Astrocyte of the cerebellum (primary cell): ENCODE data around the gene CTNNA3.
"Not testable (repeated sequence)": the region's sequence is repeated elsewhere in the genome, so short reads cannot be mapped to it uniquely, and the experiment has no call there.

Experiments
- DNase-seq: peaks from one replicate; pipeline ENCODE4 v3.0.0-alpha.2; 2011; ENCODE audit warnings: low read depth
- H3K4me3 ChIP-seq: 2 replicates; pipeline ENCODE4 v1.5.1; 2011; ENCODE audit warnings: mild to moderate bottlenecking, low read depth, low read length, moderate library complexity
- CTCF ChIP-seq: IDR thresholded peaks from 2 replicates; pipeline ENCODE4 v1.5.1; 2012; ENCODE audit warnings: low read length, low read depth, moderate library complexity, mild to moderate bottlenecking; ENCODE audit errors: missing control alignments
- in situ Hi-C: cut with HindIII; loops from 2 replicates; pipeline ENCODE4 v1.10.0; 2017; ENCODE audit warnings: low sequenced_read_pairs

CTNNA3 gene

GRCh38 chr10:67402620-67403019 is 293.4 kb downstream of the CTNNA3 start:
- DNase-seq, result no peak
- TF ChIP-seq CTCF, result no peak
- in situ Hi-C loops, result no loop called here
- H3K4me3 ChIP-seq, result no peak overlapping the region

GRCh38 chr10:67401711-67402110 is 294.3 kb downstream of the CTNNA3 start:
- DNase-seq, result no peak
- H3K4me3 ChIP-seq, result no peak overlapping the region
- in situ Hi-C loops, result no loop called here
- TF ChIP-seq CTCF, result no peak

GRCh38 chr10:67386841-67387533 is 309.0 kb downstream of the CTNNA3 start:
- DNase-seq, in situ Hi-C loops: not testable (repeated sequence)
- H3K4me3 ChIP-seq, result peak overlapping the region; percentile 33

GRCh38 chr10:67386260-67386659 is 309.7 kb downstream of the CTNNA3 start:
- TF ChIP-seq CTCF, result no peak
- in situ Hi-C loops, result no loop called here
- no peak for DNase-seq
- no peak overlapping the region for H3K4me3 ChIP-seq

GRCh38 chr10:67385566-67385965 is 310.4 kb downstream of the CTNNA3 start:
- no peak for DNase-seq
- TF ChIP-seq CTCF, result no peak

GRCh38 chr10:67385089-67385488 is 310.9 kb downstream of the CTNNA3 start:
- H3K4me3 ChIP-seq, result no peak overlapping the region
- TF ChIP-seq CTCF, result no peak
- DNase-seq, result no peak
- in situ Hi-C loops, result no loop called here

More at GRCh38 chr10:67385566-67385965, 310.4 kb downstream of the CTNNA3 start:
- H3K4me3 ChIP-seq, result no peak overlapping the region
- in situ Hi-C loops, result no loop called here

GRCh38 chr10:67331121-67331910 is 364.7 kb downstream of the CTNNA3 start:
- in situ Hi-C loops, result loop anchor here (5.0 kb wide), 1 partner anchor 74 kb away; no protein-coding TSS in a partner anchor
- no peak for TF ChIP-seq CTCF
- H3K4me3 ChIP-seq, result no peak overlapping the region
- no peak for DNase-seq
